Sigmoid colon (tissue), 7 donors: ENCODE measurements around the gene LARP1. TPM values are rescaled to one million over a fixed set of nuclear protein-coding genes. Genes with fewer than 3 reads are reported as not detected.
A peak's percentile ranks its signal among the peaks of the same experiment; 100 is the strongest.

ENCODE experiments used
- DNase-seq: peaks from one replicate; pipeline ENCODE4 v3.0.0-alpha.2; 2019
- H3K27ac ChIP-seq, 4 donors: fragments of 200-600 bp; sonication (generic); one replicate each; pipeline ENCODE4 v1.5.1; 2016 to 2019; ENCODE audit warnings: mild to moderate bottlenecking in 1 of 4
- H3K27me3 ChIP-seq, 3 donors: fragments of 200-600 bp; sonication (generic); one replicate each; pipeline ENCODE4 v1.5.1; 2019; ENCODE audit warnings: mild to moderate bottlenecking in 1 of 3
- H3K36me3 ChIP-seq, 4 donors: fragments of 200-600 bp; sonication (generic); one replicate each; pipeline ENCODE4 v1.5.1; 2016 to 2019
- H3K4me1 ChIP-seq, 4 donors: fragments of 200-600 bp; sonication (generic); one replicate each; pipeline ENCODE4 v1.5.1; 2017 to 2019
- H3K4me3 ChIP-seq, 4 donors: fragments of 200-600 bp; sonication (generic); one replicate each; pipeline ENCODE4 v1.5.1; 2017 to 2019; ENCODE audit warnings: mild to moderate bottlenecking in 2 of 4, moderate library complexity in 1 of 4
- H3K9me3 ChIP-seq, 4 donors: fragments of 200-600 bp in 3 of 4; sonication (generic) in 3 of 4; one replicate each; pipeline versions ENCODE4 v1.5.1 to v1.6.1; 2013 to 2019
- EP300 ChIP-seq, 4 donors: sonication (generic); formaldehyde crosslinking; IDR thresholded peaks; one replicate each; pipeline ENCODE4 v1.6.1; 2017; ENCODE audit warnings: antibody characterized with exemption in 4 of 4
- POLR2A ChIP-seq, 2 donors: fragments of 450-650 bp; IDR thresholded peaks; one replicate each; pipeline ENCODE4 v1.6.1; 2016; ENCODE audit warnings: antibody characterized with exemption in 2 of 2, mild to moderate bottlenecking in 2 of 2, moderate library complexity in 2 of 2
- POLR2AphosphoS5 ChIP-seq, 4 donors: sonication (generic); formaldehyde crosslinking; IDR thresholded peaks; one replicate each; pipeline ENCODE4 v1.6.1; 2017; ENCODE audit warnings: antibody characterized with exemption in 4 of 4
- WGBS, 2 donors: extraction: QIAGEN DNeasy Blood & Tissue Kit; methylation state at CpG; one replicate each; pipeline ENCODE4 v1.1.7; 2013; 5-methylcytosine and 5-hydroxymethylcytosine counted together
- intact Hi-C: fragments of 100-400 bp; cut with DNase I; formaldehyde crosslinking; loops from one replicate; pipeline ENCODE4 v1.15.1; 2023
- polyA plus RNA-seq, 3 donors: library from polyadenylated mRNA; stranded (reverse); fragments of 200-250 nt; gene quantifications; one replicate each; pipeline ENCODE4 v1.2.3, GENCODE V29; 2013
- total RNA-seq, 4 donors: library from RNA; depleted of rRNA; stranded (reverse); fragments of >200 nt; gene quantifications; one replicate each; pipeline ENCODE4 v1.1.0, GENCODE V29; 2016
- TF ChIP-seq, protein P1 (sequence below), 4 experiments: fragments of 450-650 bp in 3 of 4; fragments of 200-600 bp in 1 of 4; IDR thresholded peaks; one replicate each; pipeline ENCODE4 v1.5.1; 2016 to 2019; ENCODE audit warnings: antibody characterized with exemption in 4 of 4, mild to moderate bottlenecking in 3 of 4, moderate library complexity in 2 of 4
- donor health status: healthy with polysubstance abuse.
- donor health status: Bipolar disorder and iron deficiency.
- donor health status: healthy.

The LARP1 gene
- total and polyA plus RNA-seq, 7 donors: 10.2 to 97.8 (median 49.0) TPM

DNA sequence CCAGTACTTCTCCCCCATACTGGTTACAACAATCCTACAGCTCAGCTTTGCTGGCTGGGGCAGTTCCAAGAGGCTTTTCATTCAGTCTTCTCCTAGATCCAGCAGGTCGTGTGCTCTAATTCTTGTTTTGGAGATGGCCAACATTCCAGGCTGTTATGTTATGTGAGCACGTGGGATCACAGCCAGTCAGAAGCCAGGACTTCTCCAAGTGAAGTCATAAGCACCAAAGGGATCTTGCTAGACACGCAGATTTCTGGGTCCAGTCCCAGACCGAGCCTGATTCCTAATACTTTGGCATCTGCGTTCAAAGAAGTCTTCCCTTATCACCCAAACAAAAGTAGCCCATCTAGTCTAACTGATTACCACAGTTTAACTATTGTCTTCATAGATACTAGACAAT is 1.4 kb upstream of the LARP1 start:
- Histone ChIP-seq H3K36me3 (no peaks in the 10 kb centered on the region), H3K4me1 (peaks cover 0 to 36% (median 33%) of the 10 kb centered on the region in 4 donors), H3K27me3 (no peaks in the 10 kb centered on the region), H3K9me3 (no peaks in the 10 kb centered on the region), H3K27ac (peak overlapping the region; percentile 93 to 100 (median 99)), H3K4me3 (peak overlapping the region; percentile 37 to 88 (median 54))
- TF ChIP-seq POLR2AphosphoS5 (IDR thresholded peaks at IDR 0.05): peak; percentile 71 to 92 (median 88)
- TF ChIP-seq POLR2A (IDR thresholded peaks at IDR 0.05): peak; percentile 48 to 55
- peak in 1 of 4 donors; percentile 69 for TF ChIP-seq EP300 (IDR thresholded peaks at IDR 0.05)
- TF ChIP-seq, protein P1, sequence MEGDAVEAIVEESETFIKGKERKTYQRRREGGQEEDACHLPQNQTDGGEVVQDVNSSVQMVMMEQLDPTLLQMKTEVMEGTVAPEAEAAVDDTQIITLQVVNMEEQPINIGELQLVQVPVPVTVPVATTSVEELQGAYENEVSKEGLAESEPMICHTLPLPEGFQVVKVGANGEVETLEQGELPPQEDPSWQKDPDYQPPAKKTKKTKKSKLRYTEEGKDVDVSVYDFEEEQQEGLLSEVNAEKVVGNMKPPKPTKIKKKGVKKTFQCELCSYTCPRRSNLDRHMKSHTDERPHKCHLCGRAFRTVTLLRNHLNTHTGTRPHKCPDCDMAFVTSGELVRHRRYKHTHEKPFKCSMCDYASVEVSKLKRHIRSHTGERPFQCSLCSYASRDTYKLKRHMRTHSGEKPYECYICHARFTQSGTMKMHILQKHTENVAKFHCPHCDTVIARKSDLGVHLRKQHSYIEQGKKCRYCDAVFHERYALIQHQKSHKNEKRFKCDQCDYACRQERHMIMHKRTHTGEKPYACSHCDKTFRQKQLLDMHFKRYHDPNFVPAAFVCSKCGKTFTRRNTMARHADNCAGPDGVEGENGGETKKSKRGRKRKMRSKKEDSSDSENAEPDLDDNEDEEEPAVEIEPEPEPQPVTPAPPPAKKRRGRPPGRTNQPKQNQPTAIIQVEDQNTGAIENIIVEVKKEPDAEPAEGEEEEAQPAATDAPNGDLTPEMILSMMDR (IDR thresholded peaks at IDR 0.05): no peak
- 45 to 69% methylated on average over 5 of the region's 5 CpGs for WGBS, 2 donors
- intact Hi-C loops: loop anchor here (1.0 to 10.0 kb wide), 4 partner anchors 71 to 309 kb away; partner anchors contain the start of genes CNOT8 and SAP30L
- peak; percentile 96 for DNase-seq

DNA sequence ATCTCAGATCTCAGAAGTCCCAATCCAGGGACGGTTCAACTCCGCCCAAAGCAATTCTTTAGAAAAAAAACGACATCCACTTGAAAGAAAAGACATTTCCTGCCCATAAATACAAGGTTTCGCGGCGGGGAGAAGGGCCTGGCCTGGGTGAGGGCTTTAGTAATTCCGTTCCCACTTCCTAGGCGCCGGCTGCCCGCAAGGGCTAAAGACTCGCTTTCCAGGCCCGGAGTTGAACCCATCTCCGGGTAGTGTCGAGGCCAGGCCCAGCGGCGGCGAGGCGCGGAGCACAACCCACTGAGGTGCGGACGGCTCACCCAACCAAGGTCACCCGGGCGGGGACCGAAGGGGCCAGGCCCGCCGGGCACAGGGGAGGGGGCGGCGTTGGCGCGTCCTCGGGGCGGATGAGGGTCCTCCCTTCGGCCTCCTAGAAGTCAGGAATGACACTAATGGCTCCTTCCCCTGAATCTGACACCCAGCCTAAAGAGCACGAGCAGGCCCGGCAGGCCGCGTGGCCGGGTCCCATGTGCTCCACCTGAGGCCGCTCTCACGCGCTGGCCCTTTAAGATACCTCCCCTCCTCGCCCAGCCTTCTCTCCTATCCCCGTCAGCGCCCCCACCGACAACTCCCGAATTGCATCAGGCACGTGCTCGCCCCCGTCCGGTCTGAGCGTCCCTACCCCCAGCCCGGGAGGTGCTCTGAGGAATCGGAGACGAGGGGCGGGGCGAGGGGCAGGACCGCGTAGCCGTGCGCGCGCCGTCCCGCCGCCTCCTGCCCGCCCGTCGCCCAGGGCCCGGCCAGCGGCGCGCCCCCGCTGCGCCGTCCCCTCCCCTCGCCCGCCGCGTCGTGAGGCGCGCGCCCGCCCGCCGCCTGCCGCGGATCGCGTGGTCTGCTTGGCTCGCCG is 467 bp upstream of the LARP1 start:
- intact Hi-C loops: loop anchor here (1.0 to 10.0 kb wide), 5 partner anchors 58 to 310 kb away; partner anchors contain the start of genes CNOT8 and SAP30L
- peaks cover 0 to 45% (median 42%) of the 10 kb centered on the region in 4 donors for H3K4me1 ChIP-seq

DNA sequence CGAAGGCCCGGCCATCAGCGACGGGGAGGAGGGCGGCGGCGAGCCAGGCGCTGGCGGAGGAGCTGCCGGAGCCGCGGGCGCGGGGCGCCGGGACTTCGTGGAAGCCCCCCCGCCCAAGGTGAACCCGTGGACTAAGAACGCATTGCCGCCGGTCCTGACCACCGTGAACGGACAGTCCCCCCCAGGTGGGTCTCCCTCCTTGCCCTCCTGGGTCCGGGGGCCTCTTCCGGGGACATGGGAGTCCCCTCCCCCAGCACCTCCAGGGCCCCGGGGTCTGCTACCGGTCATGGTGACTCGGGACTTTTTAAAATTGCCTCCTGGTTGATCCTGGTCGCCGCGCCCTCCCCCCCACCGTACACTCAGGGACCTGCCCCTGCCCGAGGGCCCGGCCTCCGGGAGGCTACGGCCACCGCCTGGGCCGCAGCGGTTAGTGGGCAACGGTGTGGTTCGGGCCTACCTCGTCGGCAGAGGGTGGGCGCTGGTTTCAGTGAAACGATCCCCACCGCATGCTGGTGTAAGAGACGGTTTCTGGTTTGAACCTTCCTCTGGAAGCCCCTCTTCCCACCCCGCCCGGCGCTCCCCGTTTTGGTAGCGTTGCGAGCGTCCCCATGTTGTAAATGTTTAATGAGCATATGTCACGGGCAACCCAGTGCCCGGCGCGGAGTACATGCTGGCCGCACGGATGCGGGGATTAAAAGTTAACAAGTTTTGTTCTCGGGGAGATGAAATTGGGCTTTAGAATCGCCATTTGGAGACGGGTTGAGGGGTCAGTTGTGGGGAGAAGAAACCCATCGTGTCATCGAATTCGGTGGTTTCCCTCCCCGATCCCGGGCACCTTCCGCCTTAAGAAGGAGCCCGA is 1.1 kb downstream of the LARP1 start:
- peaks cover 0 to 60% (median 58%) of the 10 kb centered on the region in 4 donors for H3K4me1 ChIP-seq
- no peaks in the 10 kb centered on the region for H3K36me3 ChIP-seq
- intact Hi-C loops: loop anchor here (5.0 to 10.0 kb wide), 2 partner anchors 56 to 311 kb away; partner anchors contain the start of gene SAP30L
- H3K27ac ChIP-seq: peak overlapping the region; percentile 99 to 100 (median 100)
- WGBS, 2 donors: 0% methylated on average over 72 of the region's 72 CpGs
- H3K4me3 ChIP-seq: peak overlapping the region; percentile 88 to 99 (median 96)
- no peaks in the 10 kb centered on the region for H3K9me3 ChIP-seq
- DNase-seq: peak; percentile 76
- no peaks in the 10 kb centered on the region for H3K27me3 ChIP-seq
- TF ChIP-seq POLR2A (IDR thresholded peaks at IDR 0.05): no peak
- TF ChIP-seq, protein P1 (IDR thresholded peaks at IDR 0.05): no peak
- peak in 1 of 4 donors; percentile 9 for TF ChIP-seq POLR2AphosphoS5 (IDR thresholded peaks at IDR 0.05)
- no peak for TF ChIP-seq EP300 (IDR thresholded peaks at IDR 0.05)

More for the DNA sequence above, 467 bp upstream of the LARP1 start:
- WGBS, 2 donors: 1% methylated on average over 91 of the region's 92 CpGs
- H3K27me3 ChIP-seq: no peaks in the 10 kb centered on the region
- no peaks in the 10 kb centered on the region for H3K9me3 ChIP-seq
- H3K27ac ChIP-seq: peak overlapping the region; percentile 99 to 100 (median 100)
- TF ChIP-seq POLR2A (IDR thresholded peaks at IDR 0.05) (peak; percentile 40 to 43), EP300 (IDR thresholded peaks at IDR 0.05) (peak in 2 of 4 donors; percentile 35 to 92), POLR2AphosphoS5 (IDR thresholded peaks at IDR 0.05) (peak; percentile 83 to 93 (median 86))
- TF ChIP-seq, protein P1 (IDR thresholded peaks at IDR 0.05): peak in 2 of 4 experiments; percentile 2 to 17
- peak; percentile 100 for DNase-seq
- H3K4me3 ChIP-seq: peak overlapping the region; percentile 88 to 99 (median 96)
- H3K36me3 ChIP-seq: no peaks in the 10 kb centered on the region
